OCI-LY3 (cell line): Measurements from ENCODE around the gene GRID2.

Source experiments
- CTCF ChIP-seq: fragments of 200-600, 300-600 bp; sonication (generic); IDR thresholded peaks from 2 replicates; pipeline ENCODE4 v1.5.1; 2014; ENCODE audit warnings: antibody characterized with exemption, low read length, low read depth
- EZH2phosphoT487 ChIP-seq: fragments of 200-600 bp; shearing (Covaris generic); IDR thresholded peaks from 2 replicates; pipeline ENCODE4 v1.6.1; 2018; ENCODE audit warnings: antibody characterized with exemption, mixed run types, low read depth

- no peak for TF ChIP-seq CTCF
- TF ChIP-seq EZH2phosphoT487, result no peak
These were observed 1197.5 kb downstream of the GRID2 start for GRCh38 chr4:93501244-93501643.
